Tibial nerve (tissue), 4 donors: ENCODE results near the gene SIX4.

Experiments used
- CTCF ChIP-seq, 5 experiments: fragments of 200-600 bp in 3 of 5; fragments of 450-650 bp in 2 of 5; sonication (generic) in 3 of 5; IDR thresholded peaks; one replicate each; pipeline ENCODE4 v1.5.1; 2016 to 2019; ENCODE audit warnings: antibody characterized with exemption in 5 of 5, mild to moderate bottlenecking in 3 of 5, moderate library complexity in 2 of 5
- EP300 ChIP-seq, 2 donors: sonication (generic); formaldehyde crosslinking; IDR thresholded peaks; one replicate each; pipeline ENCODE4 v1.6.1; 2017; ENCODE audit warnings: antibody characterized with exemption in 2 of 2, mild to moderate bottlenecking in 1 of 2
- POLR2A ChIP-seq, 2 donors: fragments of 450-650 bp; IDR thresholded peaks; one replicate each; pipeline ENCODE4 v1.6.1; 2017; ENCODE audit warnings: antibody characterized with exemption in 2 of 2, mild to moderate bottlenecking in 2 of 2, moderate library complexity in 2 of 2

- TF ChIP-seq CTCF (IDR thresholded peaks at IDR 0.05) (no peak), EP300 (IDR thresholded peaks at IDR 0.05) (no peak), POLR2A (IDR thresholded peaks at IDR 0.05) (no peak)
Measured at GRCh38 chr14:60756847-60757246, 32.7 kb upstream of the SIX4 start.
